GM23248 (cell line): Measurements from ENCODE around the gene LRFN2. TPM values are rescaled to one million over a fixed set of nuclear protein-coding genes. Genes with fewer than 3 reads are reported as not detected.

Experiments used
- DNase-seq: peaks from one replicate; pipeline ENCODE4 v3.0.0-alpha.2; 2015
- H2AFZ ChIP-seq: fragments of 200-600 bp; sonication (generic); 2 replicates; pipeline ENCODE4 v1.6.1; 2016; ENCODE audit warnings: antibody characterized with exemption
- H3F3A ChIP-seq: fragments of 200-600 bp; sonication (generic); 2 replicates; pipeline ENCODE4 v1.6.1; 2016; ENCODE audit warnings: mild to moderate bottlenecking, antibody characterized with exemption, mixed run types; ENCODE audit not compliant: insufficient read depth
- H3K27ac ChIP-seq: fragments of 200-600 bp; sonication (generic); 2 replicates; pipeline ENCODE4 v1.5.1; 2016; ENCODE audit warnings: mild to moderate bottlenecking
- H3K27me3 ChIP-seq: fragments of 200-600 bp; sonication (generic); replicated peaks from 2 replicates; pipeline ENCODE4 v1.6.1; 2016; ENCODE audit warnings: mild to moderate bottlenecking; ENCODE audit not compliant: insufficient read depth
- H3K36me3 ChIP-seq: fragments of 200-600 bp; sonication (generic); 2 replicates; pipeline ENCODE4 v1.6.1; 2016; ENCODE audit warnings: low read depth, mild to moderate bottlenecking
- H3K4me1 ChIP-seq: fragments of 200-600 bp; sonication (generic); 2 replicates; pipeline ENCODE4 v1.6.1; 2016; ENCODE audit warnings: mild to moderate bottlenecking; ENCODE audit not compliant: insufficient read depth
- H3K4me2 ChIP-seq: fragments of 200-600 bp; sonication (generic); one replicate; pipeline ENCODE4 v1.6.1; 2016; ENCODE audit warnings: mild to moderate bottlenecking; ENCODE audit not compliant: unreplicated experiment
- H3K4me3 ChIP-seq: fragments of 200-600 bp; sonication (generic); 2 replicates; pipeline ENCODE4 v1.5.1; 2016; ENCODE audit warnings: mild to moderate bottlenecking
- H3K79me2 ChIP-seq: fragments of 200-600 bp; sonication (generic); 2 replicates; pipeline ENCODE4 v1.6.1; 2016; ENCODE audit warnings: mild to moderate bottlenecking; ENCODE audit not compliant: insufficient read depth
- H3K9ac ChIP-seq: fragments of 200-600 bp; sonication (generic); 2 replicates; pipeline ENCODE4 v1.6.1; 2016; ENCODE audit warnings: mild to moderate bottlenecking
- H3K9me2 ChIP-seq: fragments of 200-600 bp; sonication (generic); 2 replicates; pipeline ENCODE4 v1.6.1; 2016; ENCODE audit warnings: mixed run types, mild to moderate bottlenecking, moderate library complexity; ENCODE audit not compliant: insufficient read depth
- H3K9me3 ChIP-seq: fragments of 200-600 bp; sonication (generic); one replicate; pipeline ENCODE4 v1.6.1; 2017; ENCODE audit warnings: low read depth
- H4K20me1 ChIP-seq: fragments of 200-600 bp; sonication (generic); 2 replicates; pipeline ENCODE4 v1.6.0; 2016; ENCODE audit not compliant: insufficient read depth
- EZH2 ChIP-seq: fragments of 200-600 bp; sonication (generic); IDR thresholded peaks from 2 replicates; pipeline ENCODE4 v1.6.1; 2018; ENCODE audit warnings: antibody characterized with exemption, mild to moderate bottlenecking; ENCODE audit not compliant: insufficient read depth, poor library complexity, severe bottlenecking
- EZH2phosphoT487 ChIP-seq: fragments of 200-600 bp; sonication (generic); IDR thresholded peaks from 2 replicates; pipeline ENCODE4 v1.6.1; 2018; ENCODE audit warnings: antibody characterized with exemption, moderate library complexity, mild to moderate bottlenecking, low read depth; ENCODE audit not compliant: insufficient read depth
- WGBS, 2 experiments: methylation state at CpG; one replicate each; pipeline ENCODE4 v1.1.6; 2015 to 2017; ENCODE audit warnings: low lambda C conversion rate in 2 of 2, low coverage in 1 of 2; ENCODE audit errors: missing lambda C conversion rate in 2 of 2; 5-methylcytosine and 5-hydroxymethylcytosine counted together
- in situ Hi-C: fragments of 300-500 bp; cut with MboI; formaldehyde crosslinking; loops from 2 replicates; pipeline ENCODE4 v1.15.0; 2020
- polyA plus RNA-seq: library from polyadenylated mRNA; unstranded; fragments of >200 nt; fragmentation: Nextera tagmentation; extraction: Ambion mirVana; gene quantifications from 2 replicates; pipeline ENCODE4 v1.2.1, GENCODE V29; 2016
- total RNA-seq: library from RNA; depleted of rRNA; stranded (reverse); fragments of >200 nt; shearing (Covaris generic); gene quantifications from 2 replicates; pipeline ENCODE4 v1.2.3, GENCODE V29; 2014

LRFN2 gene
- total and polyA plus RNA-seq, 2 experiments from 2014 or later, result not detected

GRCh38 chr6:40417031-40417430 lies 170.1 kb downstream of the LRFN2 start:
- Histone ChIP-seq H3K9me2 (no peaks in the 10 kb centered on the region), H2AFZ (no peak overlapping the region), H3F3A (no peaks in the 10 kb centered on the region), H3K36me3 (no peaks in the 10 kb centered on the region), H3K27me3 (no peaks in the 10 kb centered on the region), H3K9ac (no peak overlapping the region), H4K20me1 (no peaks in the 10 kb centered on the region), H3K9me3 (no peaks in the 10 kb centered on the region), H3K4me3 (no peak overlapping the region), H3K27ac (no peak overlapping the region), H3K4me2 (no peak overlapping the region), H3K79me2 (no peaks in the 10 kb centered on the region), H3K4me1 (no peaks in the 10 kb centered on the region)
- TF ChIP-seq EZH2, result no peak
- TF ChIP-seq EZH2phosphoT487, result no peak
- in situ Hi-C loops, result no loop called here
- 77 to 82% methylated on average over 9 of the region's 9 CpGs for WGBS, 2 experiments
- DNase-seq, result no peak

- WGBS, 2 experiments, result 54 to 58% methylated on average over 6 of the region's 6 CpGs
- Histone ChIP-seq H3K9me3 (no peaks in the 10 kb centered on the region), H3F3A (no peaks in the 10 kb centered on the region), H3K4me1 (no peaks in the 10 kb centered on the region), H3K4me3 (no peak overlapping the region), H4K20me1 (no peaks in the 10 kb centered on the region), H3K9ac (no peak overlapping the region), H3K27me3 (no peaks in the 10 kb centered on the region), H2AFZ (no peak overlapping the region), H3K4me2 (no peak overlapping the region), H3K9me2 (no peaks in the 10 kb centered on the region), H3K27ac (no peak overlapping the region), H3K79me2 (no peaks in the 10 kb centered on the region), H3K36me3 (no peaks in the 10 kb centered on the region)
- no peak for DNase-seq
- in situ Hi-C loops, result no loop called here
- TF ChIP-seq EZH2 (no peak), EZH2phosphoT487 (no peak)
Measured at GRCh38 chr6:40414617-40415016, 172.5 kb downstream of the LRFN2 start.

DNA sequence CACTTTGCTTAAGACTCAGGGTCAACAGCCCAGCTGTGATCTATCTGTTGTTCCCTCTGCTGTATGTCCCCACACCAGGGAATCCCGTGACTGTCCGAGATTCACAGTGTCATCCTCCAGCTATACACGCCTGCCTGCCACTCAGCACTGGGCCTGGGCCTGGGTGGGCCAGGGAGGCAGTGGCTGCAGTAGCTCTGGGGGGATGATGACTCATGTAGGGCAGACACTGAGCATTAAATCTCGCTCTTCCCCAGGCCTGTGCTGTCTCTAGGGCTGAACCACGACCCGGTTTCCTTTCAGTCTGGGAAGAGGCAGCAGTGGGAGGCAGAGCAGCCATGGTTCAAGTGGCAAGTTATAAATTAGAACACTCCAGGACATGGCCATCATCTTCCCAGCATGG lies 173.9 kb downstream of the LRFN2 start:
- H3F3A ChIP-seq, result no peaks in the 10 kb centered on the region
- H3K9me3 ChIP-seq, result no peaks in the 10 kb centered on the region
- no peak overlapping the region for H3K9ac ChIP-seq
- H3K36me3 ChIP-seq, result no peaks in the 10 kb centered on the region
- H3K4me1 ChIP-seq, result no peaks in the 10 kb centered on the region
- no peak for DNase-seq
- H2AFZ ChIP-seq, result no peak overlapping the region
- in situ Hi-C loops, result no loop called here
- H4K20me1 ChIP-seq, result no peaks in the 10 kb centered on the region
- no peak overlapping the region for H3K27ac ChIP-seq
- TF ChIP-seq EZH2 (no peak), EZH2phosphoT487 (no peak)
- H3K79me2 ChIP-seq, result no peaks in the 10 kb centered on the region
- no peaks in the 10 kb centered on the region for H3K9me2 ChIP-seq
- WGBS, 2 experiments, result 47 to 51% methylated on average over 6 of the region's 6 CpGs
- H3K4me2 ChIP-seq, result no peak overlapping the region
- H3K4me3 ChIP-seq, result no peak overlapping the region
- no peaks in the 10 kb centered on the region for H3K27me3 ChIP-seq

- in situ Hi-C loops, result no loop called here
- H3K4me2 ChIP-seq, result no peak overlapping the region
- H4K20me1 ChIP-seq, result no peaks in the 10 kb centered on the region
- no peak for DNase-seq
- WGBS, 2 experiments, result 35 to 45% methylated on average over 6 of the region's 6 CpGs
- H3K9me2 ChIP-seq, result no peaks in the 10 kb centered on the region
- no peak for TF ChIP-seq EZH2phosphoT487
- no peaks in the 10 kb centered on the region for H3K36me3 ChIP-seq
- H3K27ac ChIP-seq, result no peak overlapping the region
- H3F3A ChIP-seq, result no peaks in the 10 kb centered on the region
- H3K9ac ChIP-seq, result no peak overlapping the region
- H3K9me3 ChIP-seq, result no peaks in the 10 kb centered on the region
- no peaks in the 10 kb centered on the region for H3K4me1 ChIP-seq
- no peak overlapping the region for H3K4me3 ChIP-seq
- H2AFZ ChIP-seq, result no peak overlapping the region
- no peaks in the 10 kb centered on the region for H3K27me3 ChIP-seq
- H3K79me2 ChIP-seq, result no peaks in the 10 kb centered on the region
Measured at GRCh38 chr6:40411881-40412280, 175.3 kb downstream of the LRFN2 start.

- Histone ChIP-seq H3K9me3 (no peaks in the 10 kb centered on the region), H4K20me1 (no peaks in the 10 kb centered on the region), H3K4me2 (no peak overlapping the region), H3K4me3 (no peak overlapping the region), H3K9ac (no peak overlapping the region), H3K4me1 (no peaks in the 10 kb centered on the region), H3K27ac (no peak overlapping the region), H3K36me3 (no peaks in the 10 kb centered on the region), H3F3A (no peaks in the 10 kb centered on the region), H3K79me2 (no peaks in the 10 kb centered on the region), H3K27me3 (no peaks in the 10 kb centered on the region), H3K9me2 (no peaks in the 10 kb centered on the region), H2AFZ (no peak overlapping the region)
- 15 to 30% methylated on average over 1 of the region's 1 CpG for WGBS, 2 experiments
- no peak for DNase-seq
- no peak for TF ChIP-seq EZH2phosphoT487
- no peak for TF ChIP-seq EZH2
- in situ Hi-C loops, result no loop called here
Measured at GRCh38 chr6:40410821-40411220, 176.3 kb downstream of the LRFN2 start.
